ENCODE results near the gene SELENOP.
"Not testable (repeated sequence)": the region's sequence is repeated elsewhere in the genome, so short reads cannot be mapped to it uniquely, and the experiment has no call there.

Gene SELENOP

DNA sequence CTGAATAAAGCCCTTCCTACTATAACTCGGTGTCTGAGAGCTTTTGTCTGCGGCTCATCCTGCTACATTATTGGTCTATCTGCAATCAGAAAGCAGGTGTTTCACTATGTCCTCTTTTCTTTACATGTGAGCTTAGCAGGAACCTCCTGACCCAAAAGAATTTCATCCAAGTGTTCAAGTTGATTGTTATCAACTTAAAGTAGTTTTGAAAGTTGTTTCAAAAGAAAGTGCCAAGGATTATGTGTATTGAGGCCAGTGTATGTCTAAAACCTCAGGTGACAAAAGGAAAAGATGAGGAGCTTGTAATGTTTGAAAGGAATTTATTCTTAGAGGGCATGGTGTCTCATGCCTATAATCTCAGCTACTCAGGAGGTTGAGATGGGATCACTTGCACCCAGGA lies 8.1 kb upstream of the SELENOP start:
- no peak overlapping the region for H3K4ac ChIP-seq (ENCODE audit: low read depth in 1 of 2, low read length in 2 of 2)
- no peaks in the 10 kb centered on the region for H3K27me3 ChIP-seq (ENCODE audit: control insufficient read depth in 1 of 2, insufficient read depth in 1 of 2, low read length in 2 of 2)

DNA sequence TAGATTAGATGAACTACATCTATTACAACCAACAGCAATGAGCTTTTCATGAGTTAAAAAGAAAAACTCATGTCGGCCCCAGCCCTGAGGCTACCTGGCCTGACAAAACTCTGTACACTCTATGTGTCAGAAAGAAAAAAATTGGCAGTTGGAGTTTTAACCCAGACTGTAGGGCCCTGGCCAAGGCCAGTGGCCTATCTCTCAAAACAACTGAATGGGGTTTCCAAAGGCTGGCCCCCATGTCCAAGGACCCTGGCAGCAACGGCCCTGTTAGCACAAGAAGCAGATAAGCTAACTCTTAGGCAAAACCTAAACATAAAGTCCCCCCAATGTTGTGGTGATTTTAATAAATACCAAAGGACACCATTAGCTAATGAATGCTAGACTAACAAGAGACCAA lies 4.9 kb upstream of the SELENOP start:
- not testable (repeated sequence) for H3K4ac ChIP-seq (ENCODE audit: low read depth in 1 of 2, low read length in 2 of 2); H3K14ac ChIP-seq (ENCODE audit: low read length in 2 of 2); H3K23ac ChIP-seq (ENCODE audit: low read length in 2 of 2); H3K27ac ChIP-seq (ENCODE audit: low read length, poor library complexity, severe bottlenecking); H3K18ac ChIP-seq (ENCODE audit: low read depth in 1 of 2, low read length in 2 of 2); H2BK12ac ChIP-seq (ENCODE audit: low read length in 2 of 2); H3K9me3 ChIP-seq (ENCODE audit: control insufficient read depth, low read length); H2BK15ac ChIP-seq (ENCODE audit: low read depth, poor library complexity, severe bottlenecking); H4K8ac ChIP-seq (ENCODE audit: low read length); H2BK120ac ChIP-seq (ENCODE audit: low read depth, low read length); H3K79me1 ChIP-seq (replicated peaks; ENCODE audit: low read length, poor library complexity, severe bottlenecking); DNase-seq; H3K4me3 ChIP-seq (ENCODE audit: insufficient read depth in 1 of 2, low read depth in 1 of 2, low read length in 2 of 2); H3K4me2 ChIP-seq (ENCODE audit: low read length, poor library complexity, severe bottlenecking); H3K27me3 ChIP-seq (ENCODE audit: control insufficient read depth in 1 of 2, insufficient read depth in 1 of 2, low read length in 2 of 2); H3K36me3 ChIP-seq (ENCODE audit: control insufficient read depth in 1 of 2, insufficient read depth in 2 of 2, low read depth in 1 of 2, low read length in 2 of 2); H4K91ac ChIP-seq (ENCODE audit: low read length); H2AFZ ChIP-seq (ENCODE audit: low read depth, low read length); H2AK5ac ChIP-seq (ENCODE audit: low read length, severe bottlenecking); H3K4me1 ChIP-seq (ENCODE audit: control insufficient read depth, insufficient read depth, low read depth, low read length); H2BK5ac ChIP-seq (ENCODE audit: low read depth, low read length, poor library complexity, severe bottlenecking); H3K9ac ChIP-seq (ENCODE audit: low read length)
- 100% methylated on average over 2 of the region's 2 CpGs for WGBS

More for the DNA sequence above, 8.1 kb upstream of the SELENOP start:
- Histone ChIP-seq H2AK5ac (ENCODE audit: low read length, severe bottlenecking) (no peak overlapping the region), H2BK5ac (ENCODE audit: low read depth, low read length, poor library complexity, severe bottlenecking) (no peak overlapping the region), H3K14ac (ENCODE audit: low read length in 2 of 2) (no peak overlapping the region), H3K4me1 (ENCODE audit: control insufficient read depth, insufficient read depth, low read depth, low read length) (no peaks in the 10 kb centered on the region), H3K4me2 (ENCODE audit: low read length, poor library complexity, severe bottlenecking) (no peak overlapping the region), H3K9me3 (ENCODE audit: control insufficient read depth, low read length) (no peaks in the 10 kb centered on the region), H3K79me1 (replicated peaks; ENCODE audit: low read length, poor library complexity, severe bottlenecking) (no peaks in the 10 kb centered on the region), H3K27ac (ENCODE audit: low read length, poor library complexity, severe bottlenecking) (no peak overlapping the region), H3K9ac (ENCODE audit: low read length) (no peak overlapping the region), H4K8ac (ENCODE audit: low read length) (no peak overlapping the region), H2BK12ac (ENCODE audit: low read length in 2 of 2) (no peak overlapping the region), H3K23ac (ENCODE audit: low read length in 2 of 2) (no peak overlapping the region), H2BK15ac (ENCODE audit: low read depth, poor library complexity, severe bottlenecking) (no peak overlapping the region), H2AFZ (ENCODE audit: low read depth, low read length) (no peak overlapping the region), H2BK120ac (ENCODE audit: low read depth, low read length) (no peak overlapping the region), H3K18ac (ENCODE audit: low read depth in 1 of 2, low read length in 2 of 2) (no peak overlapping the region), H3K36me3 (ENCODE audit: control insufficient read depth in 1 of 2, insufficient read depth in 2 of 2, low read depth in 1 of 2, low read length in 2 of 2) (no peaks in the 10 kb centered on the region), H4K91ac (ENCODE audit: low read length) (no peak overlapping the region), H3K4me3 (ENCODE audit: insufficient read depth in 1 of 2, low read depth in 1 of 2, low read length in 2 of 2) (no peak overlapping the region)
- DNase-seq = no peak
- WGBS = 71% methylated on average over 2 of the region's 2 CpGs

GRCh38 chr5:42813533-42813932 lies 1.8 kb upstream of the SELENOP start:
- Histone ChIP-seq H3K27ac (ENCODE audit: low read length, poor library complexity, severe bottlenecking) (no peak overlapping the region), H2AFZ (ENCODE audit: low read depth, low read length) (peak overlapping the region; percentile 7), H3K4me1 (ENCODE audit: control insufficient read depth, insufficient read depth, low read depth, low read length) (peaks cover 3% of the 10 kb centered on the region), H3K23ac (ENCODE audit: low read length in 2 of 2) (no peak overlapping the region), H2BK15ac (ENCODE audit: low read depth, poor library complexity, severe bottlenecking) (no peak overlapping the region), H3K14ac (ENCODE audit: low read length in 2 of 2) (no peak overlapping the region), H3K4ac (ENCODE audit: low read depth in 1 of 2, low read length in 2 of 2) (no peak overlapping the region), H3K79me1 (replicated peaks; ENCODE audit: low read length, poor library complexity, severe bottlenecking) (no peaks in the 10 kb centered on the region), H3K27me3 (ENCODE audit: control insufficient read depth in 1 of 2, insufficient read depth in 1 of 2, low read length in 2 of 2) (no peaks in the 10 kb centered on the region), H3K4me2 (ENCODE audit: low read length, poor library complexity, severe bottlenecking) (no peak overlapping the region), H2AK5ac (ENCODE audit: low read length, severe bottlenecking) (no peak overlapping the region), H3K9me3 (ENCODE audit: control insufficient read depth, low read length) (no peaks in the 10 kb centered on the region), H2BK12ac (ENCODE audit: low read length in 2 of 2) (no peak overlapping the region), H3K9ac (ENCODE audit: low read length) (no peak overlapping the region), H4K91ac (ENCODE audit: low read length) (no peak overlapping the region), H3K4me3 (ENCODE audit: insufficient read depth in 1 of 2, low read depth in 1 of 2, low read length in 2 of 2) (no peak overlapping the region), H2BK5ac (ENCODE audit: low read depth, low read length, poor library complexity, severe bottlenecking) (no peak overlapping the region), H3K18ac (ENCODE audit: low read depth in 1 of 2, low read length in 2 of 2) (no peak overlapping the region), H4K8ac (ENCODE audit: low read length) (peak overlapping the region; percentile 4), H3K36me3 (ENCODE audit: control insufficient read depth in 1 of 2, insufficient read depth in 2 of 2, low read depth in 1 of 2, low read length in 2 of 2) (peaks cover 0 to 4% of the 10 kb centered on the region in 2 experiments), H2BK120ac (ENCODE audit: low read depth, low read length) (no peak overlapping the region)
- 44% methylated on average over 17 of the region's 19 CpGs for WGBS
- DNase-seq = no peak

DNA sequence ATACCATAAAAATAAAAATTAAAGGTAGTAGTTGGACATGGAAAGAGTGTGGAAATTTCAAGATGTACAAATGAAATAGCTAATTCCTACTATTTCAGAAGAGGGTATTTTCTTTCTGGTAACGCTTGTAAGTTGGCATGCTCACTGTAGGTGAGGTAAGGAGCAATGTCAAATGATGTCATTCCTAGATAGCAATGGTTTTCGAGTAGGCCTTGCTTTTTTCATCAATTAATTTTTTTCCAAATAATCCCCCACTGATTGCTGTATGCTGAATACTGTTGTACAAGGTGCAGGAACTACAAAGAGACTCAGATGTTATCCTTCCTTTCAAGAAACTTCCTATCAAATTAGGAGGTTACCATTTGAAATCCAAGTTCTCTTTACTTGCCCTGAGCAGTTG lies 928 bp upstream of the SELENOP start:
- no CpG with 5 or more reads among the region's 2 CpGs for WGBS
- H3K14ac ChIP-seq (ENCODE audit: low read length in 2 of 2) = no peak overlapping the region

More for the DNA sequence above, 928 bp upstream of the SELENOP start:
- H2BK5ac ChIP-seq (ENCODE audit: low read depth, low read length, poor library complexity, severe bottlenecking) = no peak overlapping the region
- H2AK5ac ChIP-seq (ENCODE audit: low read length, severe bottlenecking) = no peak overlapping the region
- H3K4ac ChIP-seq (ENCODE audit: low read depth in 1 of 2, low read length in 2 of 2) = no peak overlapping the region
- peaks cover 3% of the 10 kb centered on the region for H3K4me1 ChIP-seq (ENCODE audit: control insufficient read depth, insufficient read depth, low read depth, low read length)
- no peaks in the 10 kb centered on the region for H3K27me3 ChIP-seq (ENCODE audit: control insufficient read depth in 1 of 2, insufficient read depth in 1 of 2, low read length in 2 of 2)
- H3K4me3 ChIP-seq (ENCODE audit: insufficient read depth in 1 of 2, low read depth in 1 of 2, low read length in 2 of 2) = peak overlapping the region in 1 of 2 experiments; percentile 84
- H3K4me2 ChIP-seq (ENCODE audit: low read length, poor library complexity, severe bottlenecking) = no peak overlapping the region
- H3K79me1 ChIP-seq (replicated peaks; ENCODE audit: low read length, poor library complexity, severe bottlenecking) = no peaks in the 10 kb centered on the region
- peaks cover 0 to 12% of the 10 kb centered on the region in 2 experiments for H3K36me3 ChIP-seq (ENCODE audit: control insufficient read depth in 1 of 2, insufficient read depth in 2 of 2, low read depth in 1 of 2, low read length in 2 of 2)
- no peak overlapping the region for H3K27ac ChIP-seq (ENCODE audit: low read length, poor library complexity, severe bottlenecking)
- H3K9ac ChIP-seq (ENCODE audit: low read length) = peak overlapping the region; percentile 95
- H2BK12ac ChIP-seq (ENCODE audit: low read length in 2 of 2) = no peak overlapping the region
- H4K8ac ChIP-seq (ENCODE audit: low read length) = no peak overlapping the region
- H2AFZ ChIP-seq (ENCODE audit: low read depth, low read length) = no peak overlapping the region
- H2BK120ac ChIP-seq (ENCODE audit: low read depth, low read length) = no peak overlapping the region
- H3K9me3 ChIP-seq (ENCODE audit: control insufficient read depth, low read length) = no peaks in the 10 kb centered on the region
- H3K23ac ChIP-seq (ENCODE audit: low read length in 2 of 2) = no peak overlapping the region
- no peak overlapping the region for H4K91ac ChIP-seq (ENCODE audit: low read length)
- no peak overlapping the region for H2BK15ac ChIP-seq (ENCODE audit: low read depth, poor library complexity, severe bottlenecking)
- no peak overlapping the region for H3K18ac ChIP-seq (ENCODE audit: low read depth in 1 of 2, low read length in 2 of 2)
- DNase-seq = no peak
